NT2/D1 (cell line): ENCODE results near the gene GGA1.

Experiments
- SUZ12 ChIP-seq: IDR thresholded peaks from 2 replicates; pipeline ENCODE4 v1.6.1; 2011; ENCODE audit not compliant: insufficient read length, insufficient read depth; ENCODE audit errors: extremely low read depth
- YY1 ChIP-seq: IDR thresholded peaks from 2 replicates; pipeline ENCODE4 v1.6.1; 2011; ENCODE audit not compliant: insufficient read length, insufficient read depth
- ZNF274 ChIP-seq: IDR thresholded peaks from 2 replicates; pipeline ENCODE4 v1.6.1; 2011; ENCODE audit warnings: mild to moderate bottlenecking, low read depth, low read length

DNA sequence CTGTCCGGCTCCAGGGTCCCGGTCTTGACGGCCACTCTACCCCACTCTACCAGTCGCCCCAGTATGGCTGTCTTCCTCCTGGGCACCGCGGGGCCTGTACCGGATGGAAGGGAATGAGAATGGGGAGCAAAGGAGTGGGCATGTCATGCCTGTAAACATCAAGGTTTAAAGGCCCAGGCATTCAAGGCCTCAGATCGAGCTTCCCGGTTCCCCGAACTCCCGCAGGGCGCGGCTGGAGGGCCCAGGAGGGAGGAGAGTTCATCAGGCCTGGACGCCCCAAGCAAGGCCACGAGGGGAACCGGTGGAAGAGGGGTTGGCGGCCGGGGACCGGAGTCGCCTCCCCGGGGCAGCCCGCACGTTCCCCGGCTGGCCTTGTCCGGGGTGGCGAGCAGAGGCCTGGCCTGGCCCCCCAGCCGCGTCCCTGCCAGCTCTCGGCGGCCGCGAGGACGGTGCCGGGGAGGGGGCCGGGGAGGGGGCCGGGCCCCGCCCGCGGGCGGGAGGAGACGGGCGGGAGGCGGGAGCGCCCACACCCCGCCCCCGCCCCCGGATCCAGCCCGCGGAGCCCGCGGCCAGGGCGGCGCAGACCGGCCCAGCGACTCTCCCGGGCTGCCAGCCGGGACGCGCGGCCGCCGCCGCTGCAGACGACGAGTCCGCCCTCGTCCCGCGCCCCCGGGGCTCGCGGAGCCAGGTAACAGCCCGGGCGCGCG lies 48.6 kb upstream of the GGA1 start, which contains the start of gene CDC42EP1:
- TF ChIP-seq SUZ12 (no peak), ZNF274 (no peak), YY1 (no peak)
